ENCODE measurements around the gene DBT. TPM values are rescaled to one million over a fixed set of nuclear protein-coding genes. Genes with fewer than 3 reads are reported as not detected.

Gene DBT
- 9.5 and 11.6 TPM in 2 replicates for total RNA-seq

DNA sequence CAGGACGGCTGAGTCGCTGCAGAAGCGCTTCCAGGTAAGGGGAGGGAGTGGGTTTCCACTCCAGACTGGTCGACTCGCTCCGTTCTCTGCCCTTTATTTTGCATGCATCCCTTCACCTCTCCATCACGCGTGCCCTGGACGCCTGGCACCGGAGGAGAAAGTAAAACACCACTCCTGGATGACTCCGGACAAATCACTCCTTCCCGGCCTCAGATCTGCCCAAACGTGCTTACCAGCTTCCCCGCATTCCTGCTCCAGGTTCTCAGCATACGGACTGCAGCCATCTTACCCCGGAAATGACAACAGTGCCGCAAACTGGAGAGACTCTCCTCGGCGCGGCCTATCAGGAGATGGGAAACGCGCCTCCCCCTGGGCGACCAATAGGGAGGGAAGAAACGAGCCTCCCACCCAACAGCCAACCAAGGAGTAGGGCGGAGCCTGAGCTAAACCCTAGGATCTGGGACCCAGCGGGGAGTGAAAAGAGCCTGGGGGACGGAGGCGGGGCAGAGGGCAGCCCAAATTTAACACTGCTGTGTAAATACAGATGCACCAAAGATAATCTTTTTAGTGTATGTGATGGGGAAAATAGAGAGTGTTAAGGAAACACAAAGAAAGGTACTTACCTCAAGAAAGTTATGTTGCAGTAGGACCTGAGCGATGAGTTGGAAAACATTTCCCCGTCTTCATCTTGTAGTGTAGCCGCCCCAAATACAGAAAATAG is at the start of gene DBT:
Gene DBT, minus strand, starts transcription at position 298 of the 721 bp plus-strand sequence. Its CDS starts 14 bp downstream, at position 284.

GRCh38 chr1:100265931-100266740 is 16.5 kb upstream of the DBT start, which contains the start of gene RTCA:
RTCA (plus strand) TSS chr1:100266216; CDS start chr1:100266376, 160 bp downstream.

GRCh38 chr1:100178091-100178490 is 71.5 kb downstream of the DBT start, which contains the start of gene LRRC39:
LRRC39 (minus strand) TSS chr1:100178256; CDS start chr1:100168516, 9,740 bp downstream.

Small RNA genes within 50 kb of the gene (small RNA-seq; reads per million reads assigned to genes)
- gene AL445928.1 (not detected), gene MIR553 (not detected), gene RPL23AP90 (not detected)

Other genes with a start within 250 kb of the DBT start
- gene SASS6, start 116.9 kb downstream of the DBT start, total RNA-seq = 2.9 and 3.7 TPM in 2 replicates
- 18.2 and 21.5 TPM in 2 replicates for gene TRMT13, start 116.7 kb downstream of the DBT start, total RNA-seq
- gene LRRC39, start 71.6 kb downstream of the DBT start, total RNA-seq = 0.39 and 0.76 TPM in 2 replicates
- gene RTCA, start 16.4 kb upstream of the DBT start, total RNA-seq = 36.8 and 41.2 TPM in 2 replicates
- gene CDC14A, start 102.7 kb upstream of the DBT start, total RNA-seq = 5.2 and 9.5 TPM in 2 replicates

Data from articular chondrocyte of knee joint (primary cell).